ENCODE data around the gene MYCL. TPM values are rescaled to one million over a fixed set of nuclear protein-coding genes. Genes with fewer than 3 reads are reported as not detected.

The MYCL gene
- total and polyA plus RNA-seq, 2 of the 4 experiments (the other 2 are of a cell fraction) = 0.72 to 0.87 TPM

GRCh38 chr1:39926820-39927219, 25.1 kb upstream of the MYCL start:
- H3K23ac ChIP-seq (ENCODE audit: low read depth, low read length) = no peak overlapping the region
- no peak overlapping the region for H3K4ac ChIP-seq (ENCODE audit: low read depth, low read length)
- no peak for TF ChIP-seq CTCF (conservative IDR thresholded peaks at IDR 0.05; ENCODE audit: low read depth, low read length)
- TF ChIP-seq MXI1 (IDR thresholded peaks at IDR 0.05; ENCODE audit: borderline replicate concordance, low read depth, low read length) = no peak
- no peak for TF ChIP-seq RCOR1 (IDR thresholded peaks at IDR 0.05; ENCODE audit: insufficient replicate concordance, low read length)
- TF ChIP-seq POLR2A (IDR thresholded peaks at IDR 0.05; ENCODE audit: low read depth, low read length) = no peak
- TF ChIP-seq RAD21 (IDR thresholded peaks at IDR 0.05; ENCODE audit: low read length) = no peak
- TF ChIP-seq NFE2L2 (IDR thresholded peaks at IDR 0.05; ENCODE audit: low read depth, low read length) = no peak
- TF ChIP-seq MAZ (IDR thresholded peaks at IDR 0.05; ENCODE audit: borderline replicate concordance, low read depth, low read length) = no peak
- no peak for TF ChIP-seq SMC3 (IDR thresholded peaks at IDR 0.05; ENCODE audit: low read depth, low read length)
- TF ChIP-seq CEBPB (IDR thresholded peaks at IDR 0.05; ENCODE audit: low read depth, low read length) = no peak
- H3K56ac ChIP-seq (ENCODE audit: extremely low read depth, insufficient read depth, low read length) = no peak overlapping the region
- no TSS peak for BruUV-seq (replicated peaks)
- H2AFZ ChIP-seq (replicated peaks; ENCODE audit: low read length, poor library complexity) = peak overlapping the region; percentile 66
- no peak overlapping the region for H3K4me2 ChIP-seq (ENCODE audit: low read depth, low read length)
- H4K20me1 ChIP-seq (ENCODE audit: insufficient read depth, low read length) = no peaks in the 10 kb centered on the region
- in situ Hi-C loops (cut with MboI; ENCODE audit: low sequenced_read_pairs) = no loop called here
- no peak overlapping the region for H2BK20ac ChIP-seq (ENCODE audit: low read depth, low read length)
- intact Hi-C loops (cut with micrococcal nuclease) = no loop called here
- H3K18ac ChIP-seq (ENCODE audit: low read depth, low read length) = no peak overlapping the region
- H2BK5ac ChIP-seq (ENCODE audit: low read depth, low read length, poor library complexity, severe bottlenecking) = no peak overlapping the region
- H3K9ac ChIP-seq (ENCODE audit: low read depth, low read length) = no peak overlapping the region
- H3K27me3 ChIP-seq (ENCODE audit: control insufficient read depth, insufficient read depth, low read length) = peaks cover 18% of the 10 kb centered on the region; the same call in 1 of the 2 replicates
- ATAC-seq (ENCODE audit: low read depth) = no peak
- CTCF ChIA-PET = no interaction called here
- no peak overlapping the region for H2BK120ac ChIP-seq (ENCODE audit: low read depth, low read length)
- H4K5ac ChIP-seq (ENCODE audit: low read depth, low read length) = no peak overlapping the region
- no peak overlapping the region for H4K8ac ChIP-seq (ENCODE audit: low read depth in 2 of 2, low read length in 2 of 2)
- H2BK15ac ChIP-seq (ENCODE audit: low read depth, low read length) = no peak overlapping the region
- H3K4me1 ChIP-seq (ENCODE audit: control insufficient read depth, insufficient read depth, low read length) = peaks cover 3% of the 10 kb centered on the region; the same call in 1 of the 2 replicates
- POLR2A ChIA-PET (ENCODE audit: unreplicated experiment) = no interaction called here
- no peak overlapping the region for H3K27ac ChIP-seq (ENCODE audit: insufficient read depth, low read length)
- no peaks in the 10 kb centered on the region for H3K36me3 ChIP-seq (ENCODE audit: control insufficient read depth, insufficient read depth, low read length)
- peaks cover 4% of the 10 kb centered on the region; the same call in 1 of the 2 replicates for H3K9me1 ChIP-seq (ENCODE audit: insufficient read depth, low read length)
- H3K79me1 ChIP-seq (ENCODE audit: low read depth in 1 of 2, low read length in 2 of 2) = no peaks in the 10 kb centered on the region
- no peaks in the 10 kb centered on the region for H3K9me3 ChIP-seq (ENCODE audit: control insufficient read depth, insufficient read depth, low read length)
- peak overlapping the region; percentile 81 for H2AK9ac ChIP-seq (replicated peaks; ENCODE audit: low read depth, low read length, poor library complexity)
- no peak overlapping the region for H2AK5ac ChIP-seq (ENCODE audit: low read depth, low read length)
- no peak overlapping the region for H4K91ac ChIP-seq (ENCODE audit: insufficient read depth, low read depth, low read length)
- dilution Hi-C loops (cut with HindIII; ENCODE audit: low sequenced_read_pairs, unreplicated experiment) = no loop called here
- no peak overlapping the region for H3K4me3 ChIP-seq (ENCODE audit: insufficient read depth, low read depth, low read length)
- 0 out of 2 replicates have a peak overlapping the region, but pooled peaks have one; percentile 21 for H3K14ac ChIP-seq (replicated peaks; ENCODE audit: low read depth, low read length)
- DNase-seq = no peak
- 39% methylated on average over 2 of the region's 6 CpGs; no CpG with 5 or more reads in 1 of the 2 experiments for WGBS, 2 experiments (ENCODE audit: extremely low coverage in 2 of 2, insufficient read length in 1 of 2)

Measured in IMR-90 (cell line).